SK-N-SH (cell line): ENCODE results near the gene SPINT1. TPM values are rescaled to one million over a fixed set of nuclear protein-coding genes. Genes with fewer than 3 reads are reported as not detected.

Experiments used
- CTCF ChIA-PET: fragments of 300-600, 350-600 bp; formaldehyde crosslinking; extraction: SDS; loops from one replicate; lab custom pipeline; 2021; lab: Yijun Ruan, JAX
- POLR2A ChIA-PET: fragments of 350-600 bp; sonication (Branson Sonifier 250); formaldehyde crosslinking; extraction: SDS; loops from one replicate; lab custom pipeline; 2020; ENCODE audit warnings: antibody characterized with exemption, inconsistent platforms; lab: Yijun Ruan, JAX
- DNase-seq: peaks from one replicate; pipeline ENCODE4 v3.0.0; 2012
- H2AFZ ChIP-seq: fragments of 200-600 bp; sonication (generic); 2 replicates; pipeline ENCODE4 v1.8.1; 2016; ENCODE audit warnings: antibody characterized with exemption, mild to moderate bottlenecking, low read depth
- H3F3A ChIP-seq: fragments of 200-600 bp; sonication (generic); replicated peaks from 2 replicates; pipeline ENCODE3; 2016; ENCODE audit warnings: antibody characterized with exemption, mild to moderate bottlenecking; ENCODE audit not compliant: insufficient read depth
- H3K27ac ChIP-seq, 2 experiments: fragments of 200-500 bp in 1 of 2; fragments of 200-600 bp in 1 of 2; sonication (Bioruptor generic) in 1 of 2; sonication (generic), shearing (Covaris generic) in 1 of 2; 2 replicates each; pipeline versions ENCODE4 v1.5.1 to v1.6.1; 2014 to 2016; ENCODE audit warnings: low read depth in 2 of 2, inconsistent platforms in 1 of 2, low read length in 1 of 2, mild to moderate bottlenecking in 1 of 2, mixed read lengths in 1 of 2
- H3K27me3 ChIP-seq: fragments of 200-600 bp; sonication (generic), shearing (Covaris generic); 2 replicates; pipeline ENCODE4 v1.6.1; 2016; ENCODE audit warnings: mixed run types; ENCODE audit not compliant: insufficient read depth
- H3K36me3 ChIP-seq, 2 experiments: fragments of 200-500 bp in 1 of 2; fragments of 200-600 bp in 1 of 2; sonication (Bioruptor generic) in 1 of 2; sonication (generic) in 1 of 2; replicated peaks in 1 of 2; 2 replicates each; pipeline versions ENCODE3 to v1.5.1; 2014 to 2016; ENCODE audit warnings: low read length in 1 of 2, mild to moderate bottlenecking in 1 of 2; ENCODE audit not compliant: insufficient read depth in 2 of 2, control insufficient read depth in 1 of 2
- H3K4me1 ChIP-seq, 2 experiments: fragments of 200-500 bp in 1 of 2; fragments of 200-600 bp in 1 of 2; sonication (Bioruptor generic) in 1 of 2; sonication (generic), shearing (Covaris generic) in 1 of 2; 2 replicates each; pipeline versions ENCODE4 v1.5.1 to v1.6.1; 2014 to 2016; ENCODE audit warnings: low read depth in 1 of 2, low read length in 1 of 2, mixed run types in 1 of 2; ENCODE audit not compliant: insufficient read depth in 2 of 2, control insufficient read depth in 1 of 2
- H3K4me2 ChIP-seq: fragments of 200-600 bp; sonication (generic), shearing (Covaris generic); 2 replicates; pipeline ENCODE4 v1.6.1; 2017; ENCODE audit warnings: mixed run types
- H3K4me3 ChIP-seq, 2 experiments: fragments of 200-500 bp in 1 of 2; fragments of 200-600 bp in 1 of 2; sonication (Bioruptor generic) in 1 of 2; sonication (generic), shearing (Covaris generic) in 1 of 2; 2 replicates each; pipeline versions ENCODE4 v1.5.1 to v1.8.1; 2014 to 2016; ENCODE audit warnings: low read depth in 2 of 2, inconsistent platforms in 1 of 2, low read length in 1 of 2, mild to moderate bottlenecking in 1 of 2, mixed read lengths in 1 of 2, moderate library complexity in 1 of 2
- H3K79me2 ChIP-seq: fragments of 200-600 bp; sonication (generic); 2 replicates; pipeline ENCODE4 v1.8.1; 2017; ENCODE audit warnings: mild to moderate bottlenecking; ENCODE audit not compliant: insufficient read depth
- H3K9ac ChIP-seq: fragments of 200-600 bp; sonication (generic); 2 replicates; pipeline ENCODE4 v1.6.1; 2017; ENCODE audit warnings: mixed run types
- H3K9me2 ChIP-seq: fragments of 200-600 bp; sonication (generic); 2 replicates; pipeline ENCODE4 v1.6.1; 2017; ENCODE audit warnings: mixed run types
- H3K9me3 ChIP-seq: fragments of 200-600 bp; sonication (generic); 2 replicates; pipeline ENCODE4 v1.6.1; 2017; ENCODE audit warnings: mixed run types, mild to moderate bottlenecking, moderate library complexity
- H4K20me1 ChIP-seq: fragments of 200-600 bp; sonication (generic); 2 replicates; pipeline ENCODE4 v1.6.1; 2017; ENCODE audit warnings: mild to moderate bottlenecking, mixed run types; ENCODE audit not compliant: insufficient read depth
- CHD2 ChIP-seq: fragments of 150-350 bp; IDR thresholded peaks from 2 replicates; pipeline ENCODE4 v1.6.1; 2018; ENCODE audit warnings: low read length; ENCODE audit not compliant: partially characterized antibody
- EP300 ChIP-seq, 2 experiments: IDR thresholded peaks; 2 replicates each; pipeline versions ENCODE4 v1.4.0 to v1.6.1; 2012; ENCODE audit warnings: borderline replicate concordance in 1 of 2, low read depth in 1 of 2, low read length in 1 of 2
- EZH2phosphoT487 ChIP-seq: fragments of 200-600 bp; sonication (generic); IDR thresholded peaks from 2 replicates; pipeline ENCODE4 v1.6.1; 2017; ENCODE audit warnings: low read depth, mixed run types, mild to moderate bottlenecking, antibody characterized with exemption, moderate library complexity, borderline replicate concordance
- FOSL2 ChIP-seq: IDR thresholded peaks from 2 replicates; pipeline ENCODE4 v1.4.0; 2012; ENCODE audit warnings: low read depth, mild to moderate bottlenecking, moderate library complexity, borderline replicate concordance
- FOXJ3 ChIP-seq: sonication (generic); formaldehyde crosslinking; IDR thresholded peaks from 2 replicates; pipeline ENCODE4 v1.5.1; 2020; ENCODE audit warnings: mild to moderate bottlenecking, missing genetic modification reagents
- GATA2 ChIP-seq: sonication (generic); formaldehyde crosslinking; IDR thresholded peaks from 2 replicates; pipeline ENCODE4 v1.5.0; 2020; ENCODE audit warnings: mild to moderate bottlenecking, missing genetic modification reagents
- JUND ChIP-seq: IDR thresholded peaks from 2 replicates; pipeline ENCODE4 v1.4.0; 2012
- NFIC ChIP-seq: IDR thresholded peaks from 2 replicates; pipeline ENCODE4 v1.4.0; 2012; ENCODE audit warnings: borderline replicate concordance
- POLR2AphosphoS5 ChIP-seq: IDR thresholded peaks from 2 replicates; pipeline ENCODE4 v1.6.1; 2012; ENCODE audit warnings: low read depth, low read length
- SIN3A ChIP-seq: IDR thresholded peaks from 2 replicates; pipeline ENCODE4 v1.6.1; 2012; ENCODE audit warnings: low read depth, mild to moderate bottlenecking, low read length, moderate library complexity, borderline replicate concordance
- SMC3 ChIP-seq: IDR thresholded peaks from 2 replicates; pipeline ENCODE4 v1.6.1; 2012; ENCODE audit warnings: low read depth, low read length, improper control_type of control experiment
- TAF1 ChIP-seq: IDR thresholded peaks from 2 replicates; pipeline ENCODE4 v1.6.1; 2012; ENCODE audit warnings: low read depth, mild to moderate bottlenecking, low read length, moderate library complexity, borderline replicate concordance
- WGBS: methylation state at CpG from one replicate; pipeline ENCODE4 v1.1.6; 2017; ENCODE audit warnings: low lambda C conversion rate; 5-methylcytosine and 5-hydroxymethylcytosine counted together
- polyA plus RNA-seq, 3 experiments: library from polyadenylated mRNA; depleted of rRNA; stranded (reverse); fragments of >200 nt; gene quantifications; 2 replicates each; pipeline ENCODE4 v1.2.3, GENCODE V29; 2012
- TF ChIP-seq, protein P1 (sequence below): IDR thresholded peaks from 2 replicates; pipeline ENCODE4 v1.6.1; 2012; ENCODE audit warnings: mild to moderate bottlenecking, low read depth, low read length, moderate library complexity
- TF ChIP-seq, protein P2 (sequence below): IDR thresholded peaks from 2 replicates; pipeline ENCODE4 v1.4.0; 2012; ENCODE audit warnings: low read depth, borderline replicate concordance
- TF ChIP-seq, protein P3 (sequence below): fragments of 150-350 bp; IDR thresholded peaks from 2 replicates; pipeline ENCODE4 v1.6.1; 2016; ENCODE audit warnings: mild to moderate bottlenecking, low read depth, low read length
- TF ChIP-seq, protein P4 (sequence below): fragments of 150-350 bp; IDR thresholded peaks from 2 replicates; pipeline ENCODE4 v1.6.1; 2017; ENCODE audit warnings: antibody characterized with exemption, low read length, low read depth, borderline replicate concordance

Gene SPINT1
- polyA plus RNA-seq, 1 of the 3 experiments (the other 2 are of a cell fraction): 2.0 TPM

DNA sequence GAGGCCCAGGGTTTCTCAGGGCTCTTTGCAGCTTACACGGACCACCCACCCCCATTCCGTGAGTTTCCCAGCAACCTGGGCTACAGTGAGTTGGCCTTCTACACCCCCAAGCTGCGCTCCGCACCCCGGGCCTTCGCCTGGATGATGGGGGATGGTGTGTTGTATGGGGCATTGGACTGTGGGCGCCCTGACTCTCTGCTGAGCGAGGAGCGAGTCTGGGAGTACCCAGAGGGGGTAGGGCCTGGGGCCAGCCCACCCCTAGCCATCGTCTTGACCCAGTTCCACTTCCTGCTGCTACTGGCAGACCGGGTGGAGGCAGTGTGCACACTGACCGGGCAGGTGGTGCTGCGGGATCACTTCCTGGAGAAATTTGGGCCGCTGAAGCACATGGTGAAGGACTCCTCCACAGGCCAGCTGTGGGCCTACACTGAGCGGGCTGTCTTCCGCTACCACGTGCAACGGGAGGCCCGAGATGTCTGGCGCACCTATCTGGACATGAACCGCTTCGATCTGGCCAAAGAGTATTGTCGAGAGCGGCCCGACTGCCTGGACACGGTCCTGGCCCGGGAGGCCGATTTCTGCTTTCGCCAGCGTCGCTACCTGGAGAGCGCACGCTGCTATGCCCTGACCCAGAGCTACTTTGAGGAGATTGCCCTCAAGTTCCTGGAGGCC, 55.8 kb downstream of the SPINT1 start:
- no peaks in the 10 kb centered on the region for H3K9me3 ChIP-seq
- peaks cover 45% of the 10 kb centered on the region for H3K79me2 ChIP-seq
- peaks cover 0 to 13% of the 10 kb centered on the region in 2 experiments; a peak in 1 of 4 replicates for H3K4me1 ChIP-seq
- H3K4me2 ChIP-seq: no peak overlapping the region
- H3K27me3 ChIP-seq: no peaks in the 10 kb centered on the region
- no peak for DNase-seq
- no peak overlapping the region for H3K4me3 ChIP-seq
- 91% methylated on average over 8 of the region's 33 CpGs for WGBS
- H3K36me3 ChIP-seq: peaks cover 19 to 45% of the 10 kb centered on the region in 2 experiments
- ChIA-PET CTCF (interaction anchor here (0.7 to 23.8 kb wide), 6 partner anchors 8 to 286 kb away, joined by 3 to 675 read pairs (median 60); partner anchors contain the start of gene DLL4), POLR2A (no interaction called here)
- H3F3A ChIP-seq: peaks cover 17% of the 10 kb centered on the region
- H3K9me2 ChIP-seq: no peaks in the 10 kb centered on the region
- no peak for TF ChIP-seq CHD2
- TF ChIP-seq, protein P1, sequence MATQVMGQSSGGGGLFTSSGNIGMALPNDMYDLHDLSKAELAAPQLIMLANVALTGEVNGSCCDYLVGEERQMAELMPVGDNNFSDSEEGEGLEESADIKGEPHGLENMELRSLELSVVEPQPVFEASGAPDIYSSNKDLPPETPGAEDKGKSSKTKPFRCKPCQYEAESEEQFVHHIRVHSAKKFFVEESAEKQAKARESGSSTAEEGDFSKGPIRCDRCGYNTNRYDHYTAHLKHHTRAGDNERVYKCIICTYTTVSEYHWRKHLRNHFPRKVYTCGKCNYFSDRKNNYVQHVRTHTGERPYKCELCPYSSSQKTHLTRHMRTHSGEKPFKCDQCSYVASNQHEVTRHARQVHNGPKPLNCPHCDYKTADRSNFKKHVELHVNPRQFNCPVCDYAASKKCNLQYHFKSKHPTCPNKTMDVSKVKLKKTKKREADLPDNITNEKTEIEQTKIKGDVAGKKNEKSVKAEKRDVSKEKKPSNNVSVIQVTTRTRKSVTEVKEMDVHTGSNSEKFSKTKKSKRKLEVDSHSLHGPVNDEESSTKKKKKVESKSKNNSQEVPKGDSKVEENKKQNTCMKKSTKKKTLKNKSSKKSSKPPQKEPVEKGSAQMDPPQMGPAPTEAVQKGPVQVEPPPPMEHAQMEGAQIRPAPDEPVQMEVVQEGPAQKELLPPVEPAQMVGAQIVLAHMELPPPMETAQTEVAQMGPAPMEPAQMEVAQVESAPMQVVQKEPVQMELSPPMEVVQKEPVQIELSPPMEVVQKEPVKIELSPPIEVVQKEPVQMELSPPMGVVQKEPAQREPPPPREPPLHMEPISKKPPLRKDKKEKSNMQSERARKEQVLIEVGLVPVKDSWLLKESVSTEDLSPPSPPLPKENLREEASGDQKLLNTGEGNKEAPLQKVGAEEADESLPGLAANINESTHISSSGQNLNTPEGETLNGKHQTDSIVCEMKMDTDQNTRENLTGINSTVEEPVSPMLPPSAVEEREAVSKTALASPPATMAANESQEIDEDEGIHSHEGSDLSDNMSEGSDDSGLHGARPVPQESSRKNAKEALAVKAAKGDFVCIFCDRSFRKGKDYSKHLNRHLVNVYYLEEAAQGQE: no peak
- no peak for TF ChIP-seq GATA2 (CRISPR knock-in tag)
- TF ChIP-seq JUND: no peak
- no peak for TF ChIP-seq EZH2phosphoT487
- no peak for TF ChIP-seq SMC3
- TF ChIP-seq, protein P2, sequence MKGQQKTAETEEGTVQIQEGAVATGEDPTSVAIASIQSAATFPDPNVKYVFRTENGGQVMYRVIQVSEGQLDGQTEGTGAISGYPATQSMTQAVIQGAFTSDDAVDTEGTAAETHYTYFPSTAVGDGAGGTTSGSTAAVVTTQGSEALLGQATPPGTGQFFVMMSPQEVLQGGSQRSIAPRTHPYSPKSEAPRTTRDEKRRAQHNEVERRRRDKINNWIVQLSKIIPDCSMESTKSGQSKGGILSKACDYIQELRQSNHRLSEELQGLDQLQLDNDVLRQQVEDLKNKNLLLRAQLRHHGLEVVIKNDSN: no peak
- no peak for TF ChIP-seq NFIC
- TF ChIP-seq FOXJ3 (CRISPR knock-in tag): no peak
- TF ChIP-seq TAF1: no peak
- TF ChIP-seq SIN3A: no peak
- TF ChIP-seq POLR2AphosphoS5: no peak
- TF ChIP-seq EP300 (IDR thresholded peaks at IDR 0.05; ENCODE audit: borderline replicate concordance in 1 of 2, low read depth in 1 of 2, low read length in 1 of 2): no peak
- TF ChIP-seq, protein P3, sequence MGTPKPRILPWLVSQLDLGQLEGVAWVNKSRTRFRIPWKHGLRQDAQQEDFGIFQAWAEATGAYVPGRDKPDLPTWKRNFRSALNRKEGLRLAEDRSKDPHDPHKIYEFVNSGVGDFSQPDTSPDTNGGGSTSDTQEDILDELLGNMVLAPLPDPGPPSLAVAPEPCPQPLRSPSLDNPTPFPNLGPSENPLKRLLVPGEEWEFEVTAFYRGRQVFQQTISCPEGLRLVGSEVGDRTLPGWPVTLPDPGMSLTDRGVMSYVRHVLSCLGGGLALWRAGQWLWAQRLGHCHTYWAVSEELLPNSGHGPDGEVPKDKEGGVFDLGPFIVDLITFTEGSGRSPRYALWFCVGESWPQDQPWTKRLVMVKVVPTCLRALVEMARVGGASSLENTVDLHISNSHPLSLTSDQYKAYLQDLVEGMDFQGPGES: no peak
- TF ChIP-seq, protein P4, sequence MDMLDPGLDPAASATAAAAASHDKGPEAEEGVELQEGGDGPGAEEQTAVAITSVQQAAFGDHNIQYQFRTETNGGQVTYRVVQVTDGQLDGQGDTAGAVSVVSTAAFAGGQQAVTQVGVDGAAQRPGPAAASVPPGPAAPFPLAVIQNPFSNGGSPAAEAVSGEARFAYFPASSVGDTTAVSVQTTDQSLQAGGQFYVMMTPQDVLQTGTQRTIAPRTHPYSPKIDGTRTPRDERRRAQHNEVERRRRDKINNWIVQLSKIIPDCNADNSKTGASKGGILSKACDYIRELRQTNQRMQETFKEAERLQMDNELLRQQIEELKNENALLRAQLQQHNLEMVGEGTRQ: no peak
- no peak for TF ChIP-seq FOSL2
- H3K9ac ChIP-seq: no peak overlapping the region
- no peak overlapping the region for H3K27ac ChIP-seq
- peaks cover 26% of the 10 kb centered on the region for H4K20me1 ChIP-seq
- no peak overlapping the region for H2AFZ ChIP-seq
